Stomach (tissue), 4 donors: ENCODE results near the gene RHCG.

Source experiments
- EP300 ChIP-seq: sonication (generic); formaldehyde crosslinking; IDR thresholded peaks from one replicate; pipeline ENCODE4 v1.6.1; 2017; ENCODE audit warnings: antibody characterized with exemption
- POLR2A ChIP-seq, 4 donors: fragments of 450-650 bp; IDR thresholded peaks; one replicate each; pipeline ENCODE4 v1.6.1; 2016; ENCODE audit warnings: antibody characterized with exemption in 4 of 4, control low read depth in 2 of 4, mild to moderate bottlenecking in 1 of 4, moderate library complexity in 1 of 4
- POLR2AphosphoS5 ChIP-seq, 3 donors: sonication (generic); formaldehyde crosslinking; IDR thresholded peaks; one replicate each; pipeline ENCODE4 v1.6.1; 2016; ENCODE audit warnings: antibody characterized with exemption in 3 of 3
- TF ChIP-seq, protein P1 (sequence below), 7 experiments: fragments of 450-650 bp in 4 of 7; fragments of 200-600 bp in 3 of 7; sonication (generic) in 3 of 7; IDR thresholded peaks; one replicate each; pipeline ENCODE4 v1.5.1; 2016 to 2019; ENCODE audit warnings: antibody characterized with exemption in 7 of 7, control low read depth in 2 of 7, mild to moderate bottlenecking in 1 of 7

DNA sequence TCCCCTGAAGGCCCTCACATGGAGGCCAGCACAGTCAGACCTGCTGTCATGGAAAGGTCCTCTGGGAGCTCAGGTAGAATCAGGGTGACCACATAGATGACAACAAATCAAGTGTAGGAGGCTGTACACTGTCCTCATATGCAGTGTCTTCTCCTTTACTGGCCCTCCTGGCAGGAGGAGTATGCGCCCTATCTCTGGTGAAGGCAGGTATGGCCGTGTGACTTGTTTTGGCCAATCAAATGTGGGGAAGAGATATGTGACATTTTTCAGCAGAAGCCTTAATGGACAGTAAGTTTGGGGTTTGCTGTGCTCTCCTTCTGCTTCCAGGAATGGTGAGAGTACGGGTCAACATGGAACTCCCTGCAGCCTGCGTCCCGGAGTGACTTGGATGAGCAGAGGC is 69.9 kb downstream of the RHCG start:
- no peak for TF ChIP-seq POLR2A (IDR thresholded peaks at IDR 0.05)
- TF ChIP-seq, protein P1, sequence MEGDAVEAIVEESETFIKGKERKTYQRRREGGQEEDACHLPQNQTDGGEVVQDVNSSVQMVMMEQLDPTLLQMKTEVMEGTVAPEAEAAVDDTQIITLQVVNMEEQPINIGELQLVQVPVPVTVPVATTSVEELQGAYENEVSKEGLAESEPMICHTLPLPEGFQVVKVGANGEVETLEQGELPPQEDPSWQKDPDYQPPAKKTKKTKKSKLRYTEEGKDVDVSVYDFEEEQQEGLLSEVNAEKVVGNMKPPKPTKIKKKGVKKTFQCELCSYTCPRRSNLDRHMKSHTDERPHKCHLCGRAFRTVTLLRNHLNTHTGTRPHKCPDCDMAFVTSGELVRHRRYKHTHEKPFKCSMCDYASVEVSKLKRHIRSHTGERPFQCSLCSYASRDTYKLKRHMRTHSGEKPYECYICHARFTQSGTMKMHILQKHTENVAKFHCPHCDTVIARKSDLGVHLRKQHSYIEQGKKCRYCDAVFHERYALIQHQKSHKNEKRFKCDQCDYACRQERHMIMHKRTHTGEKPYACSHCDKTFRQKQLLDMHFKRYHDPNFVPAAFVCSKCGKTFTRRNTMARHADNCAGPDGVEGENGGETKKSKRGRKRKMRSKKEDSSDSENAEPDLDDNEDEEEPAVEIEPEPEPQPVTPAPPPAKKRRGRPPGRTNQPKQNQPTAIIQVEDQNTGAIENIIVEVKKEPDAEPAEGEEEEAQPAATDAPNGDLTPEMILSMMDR (IDR thresholded peaks at IDR 0.05): no peak
- TF ChIP-seq POLR2AphosphoS5 (IDR thresholded peaks at IDR 0.05): no peak
- no peak for TF ChIP-seq EP300
